K562 (cell line): Measurements from ENCODE around the gene RAD1. TPM values are rescaled to one million over a fixed set of nuclear protein-coding genes. Genes with fewer than 3 reads are reported as not detected.

ENCODE experiments used
- CEBPG ChIP-seq, 3 experiments: fragments of 200-800 bp in 1 of 3; sonication (Bioruptor generic) in 1 of 3; sonication (generic) in 1 of 3; formaldehyde crosslinking in 1 of 3; IDR thresholded peaks in 2 of 3; conservative IDR thresholded peaks in 1 of 3; 2 replicates each; pipeline versions ENCODE4 v1.6.1 to v1.8.0; 2016 to 2022; ENCODE audit warnings: missing compliant biosample characterization in 2 of 3, missing genetic modification characterization in 2 of 3, mild to moderate bottlenecking in 1 of 3, missing genetic modification reagents in 1 of 3
- DIDO1 ChIP-seq: fragments of 450-650 bp; IDR thresholded peaks from 2 replicates; pipeline ENCODE4 v1.6.1; 2016; ENCODE audit warnings: low read depth, missing biosample characterization, missing genetic modification characterization
- FOSL1 ChIP-seq: fragments of 200-800 bp; sonication (Bioruptor generic); conservative IDR thresholded peaks from 2 replicates; pipeline ENCODE4 v1.6.1; 2016; ENCODE audit warnings: missing genetic modification characterization, missing compliant biosample characterization
- FOXJ3 ChIP-seq: sonication (generic); formaldehyde crosslinking; IDR thresholded peaks from 2 replicates; pipeline ENCODE4 v1.4.0; 2020; ENCODE audit warnings: mild to moderate bottlenecking, missing genetic modification reagents
- KAT8 ChIP-seq: fragments of 450-650 bp; IDR thresholded peaks from 2 replicates; pipeline ENCODE4 v1.6.1; 2016; ENCODE audit warnings: low read depth, mild to moderate bottlenecking
- NCOR1 ChIP-seq: fragments of 450-650 bp; IDR thresholded peaks from 2 replicates; pipeline ENCODE4 v1.6.1; 2016; ENCODE audit warnings: mild to moderate bottlenecking, moderate library complexity
- PCBP1 ChIP-seq: fragments of 200-400 bp; formaldehyde crosslinking; IDR thresholded peaks from 2 replicates; pipeline ENCODE4 v1.6.1; 2018; ENCODE audit warnings: mild to moderate bottlenecking, low read depth, low read length; ENCODE audit not compliant: poor library complexity, severe bottlenecking
- PHF21A ChIP-seq: fragments of 450-650 bp; IDR thresholded peaks from 2 replicates; pipeline ENCODE4 v1.6.1; 2017; ENCODE audit warnings: low read depth, borderline replicate concordance
- SIN3B ChIP-seq: fragments of 450-650 bp; IDR thresholded peaks from 2 replicates; pipeline ENCODE4 v1.6.1; 2017; ENCODE audit warnings: low read depth, mild to moderate bottlenecking, moderate library complexity
- TARDBP ChIP-seq: fragments of 450-650 bp; IDR thresholded peaks from 2 replicates; pipeline ENCODE4 v1.6.1; 2016
- TCF3 ChIP-seq: sonication (generic); formaldehyde crosslinking; IDR thresholded peaks from 2 replicates; pipeline ENCODE4 v1.4.0; 2020; ENCODE audit warnings: mild to moderate bottlenecking, missing genetic modification reagents
- TRIM24 ChIP-seq, 2 experiments: fragments of 450-650 bp; IDR thresholded peaks; 2 replicates each; pipeline ENCODE4 v1.6.1; 2016
- ZBTB7A ChIP-seq: IDR thresholded peaks from 2 replicates; pipeline ENCODE4 v1.6.1; 2011; ENCODE audit warnings: low read depth, mild to moderate bottlenecking, low read length, moderate library complexity, borderline replicate concordance; ENCODE audit not compliant: control insufficient read depth
- polyA plus RNA-seq, 8 experiments: library from polyadenylated mRNA; depleted of rRNA in 4 of 8; stranded (reverse) in 5 of 8; unstranded in 3 of 8; fragments of >200 nt; fragmentation: Nextera tagmentation in 2 of 8; fragmentation: Illumina TruSeq in 1 of 8; extraction: Ambion mirVana in 2 of 8; extraction: Trizol in 1 of 8; gene quantifications; 2 replicates each; pipeline versions ENCODE4 v1.2.1 to v1.2.3, GENCODE V29; 2011 to 2014; ENCODE audit warnings: inconsistent platforms in 1 of 8, missing spikeins in 1 of 8
- total RNA-seq, 7 experiments: library from RNA; depleted of rRNA in 6 of 7; stranded (reverse); fragments of >200 nt in 6 of 7; fragmentation: Illumina TruSeq in 2 of 7; extraction: Trizol in 2 of 7; gene quantifications; 2 replicates each; pipeline versions ENCODE4 v1.2.1 to v1.2.3, GENCODE V29; 2011 to 2021; ENCODE audit warnings: low replicate concordance in 1 of 7
- TF ChIP-seq, protein P1 (sequence below): fragments of 250-450 bp; sonication (Bioruptor Pico); IDR thresholded peaks from 2 replicates; pipeline ENCODE4 v1.4.0; 2020; ENCODE audit warnings: mild to moderate bottlenecking, moderate library complexity
- TF ChIP-seq, protein P2 (sequence below): fragments of 450-650 bp; IDR thresholded peaks from 2 replicates; pipeline ENCODE4 v1.6.1; 2016; ENCODE audit warnings: mild to moderate bottlenecking, moderate library complexity

The RAD1 gene
- total and polyA plus RNA-seq, 9 of the 15 experiments (the other 6 are each of a cell fraction or from before 2014, with no cell fraction given), result 44.5 to 148 (median 60.8) TPM

DNA sequence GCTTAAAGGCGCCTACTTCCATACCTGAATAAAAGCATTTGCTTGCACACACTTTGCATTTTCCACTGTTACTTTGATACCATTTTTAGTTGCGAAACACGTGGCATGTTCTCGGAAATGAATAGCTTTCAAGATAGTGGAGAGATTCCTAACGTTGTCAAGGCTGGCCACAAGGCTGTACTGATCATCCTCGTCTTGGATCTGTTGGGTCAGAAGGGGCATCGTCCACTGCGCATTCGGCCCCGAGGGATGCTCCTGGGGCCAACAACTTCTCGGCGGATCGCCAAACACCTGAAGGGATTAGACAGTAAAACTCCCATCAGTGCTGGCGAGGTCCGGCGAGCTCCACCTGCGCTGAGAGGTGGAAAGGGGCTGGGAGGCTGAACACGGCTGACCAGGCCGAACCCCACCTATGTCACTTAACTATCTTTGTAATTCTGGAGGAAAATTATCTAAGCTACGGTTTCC lies 599 bp downstream of the RAD1 start (continued):
- TF ChIP-seq CEBPG (CRISPR knock-in tag; IDR thresholded peaks at IDR 0.05), result peak; percentile 74
- TF ChIP-seq CEBPG (tag; conservative IDR thresholded peaks at IDR 0.05 in 1 of 2, IDR thresholded peaks at IDR 0.05 in 1 of 2), result peak; percentile 68 to 73
- TF ChIP-seq TARDBP, result no peak
- no peak for TF ChIP-seq NCOR1
- no peak for TF ChIP-seq FOXJ3 (CRISPR knock-in tag)
- TF ChIP-seq, protein P1, sequence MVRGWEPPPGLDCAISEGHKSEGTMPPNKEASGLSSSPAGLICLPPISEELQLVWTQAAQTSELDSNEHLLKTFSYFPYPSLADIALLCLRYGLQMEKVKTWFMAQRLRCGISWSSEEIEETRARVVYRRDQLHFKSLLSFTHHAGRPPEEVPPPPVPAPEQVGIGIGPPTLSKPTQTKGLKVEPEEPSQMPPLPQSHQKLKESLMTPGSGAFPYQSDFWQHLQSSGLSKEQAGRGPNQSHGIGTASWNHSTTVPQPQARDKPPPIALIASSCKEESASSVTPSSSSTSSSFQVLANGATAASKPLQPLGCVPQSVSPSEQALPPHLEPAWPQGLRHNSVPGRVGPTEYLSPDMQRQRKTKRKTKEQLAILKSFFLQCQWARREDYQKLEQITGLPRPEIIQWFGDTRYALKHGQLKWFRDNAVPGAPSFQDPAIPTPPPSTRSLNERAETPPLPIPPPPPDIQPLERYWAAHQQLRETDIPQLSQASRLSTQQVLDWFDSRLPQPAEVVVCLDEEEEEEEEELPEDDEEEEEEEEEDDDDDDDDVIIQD (CRISPR knock-in tag), result no peak
- no peak for TF ChIP-seq ZBTB7A
- no peak for TF ChIP-seq PHF21A
- TF ChIP-seq TCF3 (CRISPR knock-in tag), result no peak; the same call in 1 of the 2 replicates
- no peak for TF ChIP-seq KAT8
- no peak for TF ChIP-seq FOSL1 (tag)
- TF ChIP-seq, protein P2, sequence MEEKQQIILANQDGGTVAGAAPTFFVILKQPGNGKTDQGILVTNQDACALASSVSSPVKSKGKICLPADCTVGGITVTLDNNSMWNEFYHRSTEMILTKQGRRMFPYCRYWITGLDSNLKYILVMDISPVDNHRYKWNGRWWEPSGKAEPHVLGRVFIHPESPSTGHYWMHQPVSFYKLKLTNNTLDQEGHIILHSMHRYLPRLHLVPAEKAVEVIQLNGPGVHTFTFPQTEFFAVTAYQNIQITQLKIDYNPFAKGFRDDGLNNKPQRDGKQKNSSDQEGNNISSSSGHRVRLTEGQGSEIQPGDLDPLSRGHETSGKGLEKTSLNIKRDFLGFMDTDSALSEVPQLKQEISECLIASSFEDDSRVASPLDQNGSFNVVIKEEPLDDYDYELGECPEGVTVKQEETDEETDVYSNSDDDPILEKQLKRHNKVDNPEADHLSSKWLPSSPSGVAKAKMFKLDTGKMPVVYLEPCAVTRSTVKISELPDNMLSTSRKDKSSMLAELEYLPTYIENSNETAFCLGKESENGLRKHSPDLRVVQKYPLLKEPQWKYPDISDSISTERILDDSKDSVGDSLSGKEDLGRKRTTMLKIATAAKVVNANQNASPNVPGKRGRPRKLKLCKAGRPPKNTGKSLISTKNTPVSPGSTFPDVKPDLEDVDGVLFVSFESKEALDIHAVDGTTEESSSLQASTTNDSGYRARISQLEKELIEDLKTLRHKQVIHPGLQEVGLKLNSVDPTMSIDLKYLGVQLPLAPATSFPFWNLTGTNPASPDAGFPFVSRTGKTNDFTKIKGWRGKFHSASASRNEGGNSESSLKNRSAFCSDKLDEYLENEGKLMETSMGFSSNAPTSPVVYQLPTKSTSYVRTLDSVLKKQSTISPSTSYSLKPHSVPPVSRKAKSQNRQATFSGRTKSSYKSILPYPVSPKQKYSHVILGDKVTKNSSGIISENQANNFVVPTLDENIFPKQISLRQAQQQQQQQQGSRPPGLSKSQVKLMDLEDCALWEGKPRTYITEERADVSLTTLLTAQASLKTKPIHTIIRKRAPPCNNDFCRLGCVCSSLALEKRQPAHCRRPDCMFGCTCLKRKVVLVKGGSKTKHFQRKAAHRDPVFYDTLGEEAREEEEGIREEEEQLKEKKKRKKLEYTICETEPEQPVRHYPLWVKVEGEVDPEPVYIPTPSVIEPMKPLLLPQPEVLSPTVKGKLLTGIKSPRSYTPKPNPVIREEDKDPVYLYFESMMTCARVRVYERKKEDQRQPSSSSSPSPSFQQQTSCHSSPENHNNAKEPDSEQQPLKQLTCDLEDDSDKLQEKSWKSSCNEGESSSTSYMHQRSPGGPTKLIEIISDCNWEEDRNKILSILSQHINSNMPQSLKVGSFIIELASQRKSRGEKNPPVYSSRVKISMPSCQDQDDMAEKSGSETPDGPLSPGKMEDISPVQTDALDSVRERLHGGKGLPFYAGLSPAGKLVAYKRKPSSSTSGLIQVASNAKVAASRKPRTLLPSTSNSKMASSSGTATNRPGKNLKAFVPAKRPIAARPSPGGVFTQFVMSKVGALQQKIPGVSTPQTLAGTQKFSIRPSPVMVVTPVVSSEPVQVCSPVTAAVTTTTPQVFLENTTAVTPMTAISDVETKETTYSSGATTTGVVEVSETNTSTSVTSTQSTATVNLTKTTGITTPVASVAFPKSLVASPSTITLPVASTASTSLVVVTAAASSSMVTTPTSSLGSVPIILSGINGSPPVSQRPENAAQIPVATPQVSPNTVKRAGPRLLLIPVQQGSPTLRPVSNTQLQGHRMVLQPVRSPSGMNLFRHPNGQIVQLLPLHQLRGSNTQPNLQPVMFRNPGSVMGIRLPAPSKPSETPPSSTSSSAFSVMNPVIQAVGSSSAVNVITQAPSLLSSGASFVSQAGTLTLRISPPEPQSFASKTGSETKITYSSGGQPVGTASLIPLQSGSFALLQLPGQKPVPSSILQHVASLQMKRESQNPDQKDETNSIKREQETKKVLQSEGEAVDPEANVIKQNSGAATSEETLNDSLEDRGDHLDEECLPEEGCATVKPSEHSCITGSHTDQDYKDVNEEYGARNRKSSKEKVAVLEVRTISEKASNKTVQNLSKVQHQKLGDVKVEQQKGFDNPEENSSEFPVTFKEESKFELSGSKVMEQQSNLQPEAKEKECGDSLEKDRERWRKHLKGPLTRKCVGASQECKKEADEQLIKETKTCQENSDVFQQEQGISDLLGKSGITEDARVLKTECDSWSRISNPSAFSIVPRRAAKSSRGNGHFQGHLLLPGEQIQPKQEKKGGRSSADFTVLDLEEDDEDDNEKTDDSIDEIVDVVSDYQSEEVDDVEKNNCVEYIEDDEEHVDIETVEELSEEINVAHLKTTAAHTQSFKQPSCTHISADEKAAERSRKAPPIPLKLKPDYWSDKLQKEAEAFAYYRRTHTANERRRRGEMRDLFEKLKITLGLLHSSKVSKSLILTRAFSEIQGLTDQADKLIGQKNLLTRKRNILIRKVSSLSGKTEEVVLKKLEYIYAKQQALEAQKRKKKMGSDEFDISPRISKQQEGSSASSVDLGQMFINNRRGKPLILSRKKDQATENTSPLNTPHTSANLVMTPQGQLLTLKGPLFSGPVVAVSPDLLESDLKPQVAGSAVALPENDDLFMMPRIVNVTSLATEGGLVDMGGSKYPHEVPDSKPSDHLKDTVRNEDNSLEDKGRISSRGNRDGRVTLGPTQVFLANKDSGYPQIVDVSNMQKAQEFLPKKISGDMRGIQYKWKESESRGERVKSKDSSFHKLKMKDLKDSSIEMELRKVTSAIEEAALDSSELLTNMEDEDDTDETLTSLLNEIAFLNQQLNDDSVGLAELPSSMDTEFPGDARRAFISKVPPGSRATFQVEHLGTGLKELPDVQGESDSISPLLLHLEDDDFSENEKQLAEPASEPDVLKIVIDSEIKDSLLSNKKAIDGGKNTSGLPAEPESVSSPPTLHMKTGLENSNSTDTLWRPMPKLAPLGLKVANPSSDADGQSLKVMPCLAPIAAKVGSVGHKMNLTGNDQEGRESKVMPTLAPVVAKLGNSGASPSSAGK, result peak; percentile 54; the same call in 1 of the 2 replicates
- TF ChIP-seq PCBP1, result no peak
- TF ChIP-seq TRIM24 (IDR thresholded peaks at IDR 0.05), result no peak
- TF ChIP-seq SIN3B, result no peak
- no peak for TF ChIP-seq DIDO1 (tag)
